Ovary (tissue), 3 donors: ENCODE results near the gene SSU72.
"Not testable (repeated sequence)": the region's sequence is repeated elsewhere in the genome, so short reads cannot be mapped to it uniquely, and the experiment has no call there.

Experiments
- EP300 ChIP-seq: sonication (generic); formaldehyde crosslinking; IDR thresholded peaks from one replicate; pipeline ENCODE4 v1.6.1; 2017; ENCODE audit warnings: antibody characterized with exemption
- TF ChIP-seq, protein P1 (sequence below), 3 donors: fragments of 450-650 bp in 2 of 3; fragments of 200-600 bp in 1 of 3; IDR thresholded peaks; one replicate each; pipeline versions ENCODE4 v1.5.1 to v1.8.0; 2016 to 2022; ENCODE audit warnings: antibody characterized with exemption in 3 of 3, mild to moderate bottlenecking in 1 of 3
- donor health status: DM: no; HTN: no; CAD: no.

DNA sequence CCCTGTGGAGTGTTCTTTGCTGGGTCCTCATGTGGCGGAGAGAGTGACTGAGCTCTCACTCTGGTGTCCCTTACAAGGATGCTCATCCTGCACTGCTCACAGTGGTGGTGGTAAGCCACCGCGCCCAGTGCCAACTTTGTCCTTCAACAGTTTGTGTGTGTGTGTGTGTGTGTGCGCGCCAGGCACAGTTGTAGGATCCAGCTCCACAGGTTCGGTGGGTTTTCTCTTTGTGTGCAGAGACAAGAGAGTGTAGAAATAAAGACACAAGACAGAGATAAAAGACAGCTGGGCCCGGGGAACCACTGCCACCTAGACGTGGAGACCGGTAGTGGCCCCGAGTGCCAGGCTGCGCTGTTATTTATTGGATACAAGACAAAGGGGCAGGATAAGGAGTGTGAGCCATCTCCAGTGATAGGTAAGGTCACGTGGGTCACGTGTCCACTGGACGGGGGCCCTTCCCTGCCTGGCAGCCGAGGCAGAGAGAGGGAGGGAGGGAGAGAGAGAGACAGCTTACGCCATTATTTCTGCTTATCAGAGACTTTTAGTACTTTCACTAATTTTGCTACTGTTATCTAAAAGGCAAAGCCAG, 69.8 kb downstream of the SSU72 start:
- TF ChIP-seq, protein P1, sequence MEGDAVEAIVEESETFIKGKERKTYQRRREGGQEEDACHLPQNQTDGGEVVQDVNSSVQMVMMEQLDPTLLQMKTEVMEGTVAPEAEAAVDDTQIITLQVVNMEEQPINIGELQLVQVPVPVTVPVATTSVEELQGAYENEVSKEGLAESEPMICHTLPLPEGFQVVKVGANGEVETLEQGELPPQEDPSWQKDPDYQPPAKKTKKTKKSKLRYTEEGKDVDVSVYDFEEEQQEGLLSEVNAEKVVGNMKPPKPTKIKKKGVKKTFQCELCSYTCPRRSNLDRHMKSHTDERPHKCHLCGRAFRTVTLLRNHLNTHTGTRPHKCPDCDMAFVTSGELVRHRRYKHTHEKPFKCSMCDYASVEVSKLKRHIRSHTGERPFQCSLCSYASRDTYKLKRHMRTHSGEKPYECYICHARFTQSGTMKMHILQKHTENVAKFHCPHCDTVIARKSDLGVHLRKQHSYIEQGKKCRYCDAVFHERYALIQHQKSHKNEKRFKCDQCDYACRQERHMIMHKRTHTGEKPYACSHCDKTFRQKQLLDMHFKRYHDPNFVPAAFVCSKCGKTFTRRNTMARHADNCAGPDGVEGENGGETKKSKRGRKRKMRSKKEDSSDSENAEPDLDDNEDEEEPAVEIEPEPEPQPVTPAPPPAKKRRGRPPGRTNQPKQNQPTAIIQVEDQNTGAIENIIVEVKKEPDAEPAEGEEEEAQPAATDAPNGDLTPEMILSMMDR (IDR thresholded peaks at IDR 0.05): peak; percentile 14 to 71 (median 68)
- TF ChIP-seq EP300: not testable (repeated sequence)
